NT2/D1 (cell line): Measurements from ENCODE around the gene SRC.

Experiments used
- SUZ12 ChIP-seq: IDR thresholded peaks from 2 replicates; pipeline ENCODE4 v1.6.1; 2011; ENCODE audit not compliant: insufficient read length, insufficient read depth; ENCODE audit errors: extremely low read depth
- YY1 ChIP-seq: IDR thresholded peaks from 2 replicates; pipeline ENCODE4 v1.6.1; 2011; ENCODE audit not compliant: insufficient read length, insufficient read depth
- ZNF274 ChIP-seq: IDR thresholded peaks from 2 replicates; pipeline ENCODE4 v1.6.1; 2011; ENCODE audit warnings: mild to moderate bottlenecking, low read depth, low read length

- TF ChIP-seq ZNF274 (no peak), YY1 (no peak), SUZ12 (no peak)
Observed at GRCh38 chr20:37376324-37376723, 30.4 kb downstream of the SRC start.
